ENCODE data around the gene C1orf56. TPM values are rescaled to one million over a fixed set of nuclear protein-coding genes. Genes with fewer than 3 reads are reported as not detected.

Gene C1orf56
- total RNA-seq, 1 donor, result 5.4 TPM

DNA sequence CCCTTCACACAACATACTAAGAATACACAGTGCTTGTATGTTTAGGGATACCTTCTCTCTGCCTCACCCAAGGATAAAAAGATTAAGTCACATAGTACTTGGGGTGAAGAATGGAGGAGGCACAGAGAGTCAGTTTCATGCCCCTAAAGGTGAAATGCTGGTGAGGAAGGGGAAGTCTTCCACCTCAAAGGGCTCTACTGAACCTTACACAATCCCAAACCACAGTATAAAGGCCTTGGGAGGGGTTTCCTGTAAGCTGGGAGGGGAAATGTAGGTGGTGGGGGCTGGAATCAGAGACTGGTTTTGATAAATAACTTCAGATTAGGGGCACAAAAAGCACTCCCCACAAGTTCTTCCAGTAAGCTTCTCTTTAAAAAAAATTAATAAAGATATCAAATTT is 44.4 kb upstream of the C1orf56 start:
- Histone ChIP-seq H3K4me1 (ENCODE audit: insufficient read depth, low read length) (peaks cover 44% of the 10 kb centered on the region), H3K9me3 (ENCODE audit: low read depth, low read length) (no peaks in the 10 kb centered on the region), H3K27me3 (ENCODE audit: insufficient read depth, low read length) (no peaks in the 10 kb centered on the region), H4K20me1 (ENCODE audit: insufficient read depth, low read length) (no peaks in the 10 kb centered on the region), H3K4me2 (ENCODE audit: insufficient read depth, low read length) (no peak overlapping the region), H2AFZ (ENCODE audit: low read length) (no peak overlapping the region), H3K79me2 (ENCODE audit: insufficient read depth, low read length) (peaks cover 16% of the 10 kb centered on the region), H3K4me3 (ENCODE audit: insufficient read depth, low read length) (no peak overlapping the region), H3K27ac (ENCODE audit: low read depth, low read length) (no peak overlapping the region), H3K36me3 (ENCODE audit: insufficient read depth, low read length) (no peaks in the 10 kb centered on the region)
- DNase-seq (ENCODE audit: insufficient read length, low spot score, missing footprints), result no peak
- TF ChIP-seq CTCF (IDR thresholded peaks at IDR 0.05; ENCODE audit: extremely low read depth, low read depth, low read length), result no peak

DNA sequence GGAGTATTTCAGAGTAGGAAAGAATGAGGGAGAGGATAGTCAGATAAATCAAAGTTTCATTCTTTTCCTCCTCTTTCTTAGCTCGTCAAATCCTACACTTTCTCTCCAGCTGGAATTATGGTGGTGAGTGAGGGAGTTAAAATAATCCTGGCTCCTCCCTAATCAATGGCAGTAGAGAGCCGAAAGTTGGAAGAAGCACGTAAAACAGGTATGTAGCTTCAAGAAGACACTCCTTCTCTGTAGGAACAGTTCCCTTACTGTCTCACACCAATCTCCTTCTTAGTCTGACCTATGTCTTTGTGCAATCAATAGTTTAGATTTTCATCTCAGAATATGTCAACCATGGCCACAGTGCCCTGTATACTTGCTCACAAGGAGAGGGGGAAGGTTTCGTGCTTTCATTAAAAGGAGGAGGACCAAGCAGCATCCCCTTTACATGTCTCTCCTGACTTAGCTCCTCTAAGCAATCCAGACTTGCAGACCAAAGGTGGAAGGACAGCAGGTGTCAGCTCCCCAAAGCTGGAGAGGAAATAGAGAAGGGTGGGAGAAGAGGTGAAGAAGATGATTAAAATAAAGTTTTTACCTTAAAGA is 41.7 kb upstream of the C1orf56 start:
- Histone ChIP-seq H3K4me2 (ENCODE audit: insufficient read depth, low read length) (peak overlapping the region; percentile 94), H3K4me3 (ENCODE audit: insufficient read depth, low read length) (peak overlapping the region; percentile 78), H2AFZ (ENCODE audit: low read length) (peak overlapping the region; percentile 87), H3K4me1 (ENCODE audit: insufficient read depth, low read length) (peaks cover 39% of the 10 kb centered on the region), H3K27ac (ENCODE audit: low read depth, low read length) (peak overlapping the region; percentile 91), H3K27me3 (ENCODE audit: insufficient read depth, low read length) (no peaks in the 10 kb centered on the region), H3K79me2 (ENCODE audit: insufficient read depth, low read length) (peaks cover 30% of the 10 kb centered on the region), H3K36me3 (ENCODE audit: insufficient read depth, low read length) (no peaks in the 10 kb centered on the region), H4K20me1 (ENCODE audit: insufficient read depth, low read length) (no peaks in the 10 kb centered on the region), H3K9me3 (ENCODE audit: low read depth, low read length) (no peaks in the 10 kb centered on the region)
- no peak for DNase-seq (ENCODE audit: insufficient read length, low spot score, missing footprints)
- TF ChIP-seq CTCF (IDR thresholded peaks at IDR 0.05; ENCODE audit: extremely low read depth, low read depth, low read length), result no peak

DNA sequence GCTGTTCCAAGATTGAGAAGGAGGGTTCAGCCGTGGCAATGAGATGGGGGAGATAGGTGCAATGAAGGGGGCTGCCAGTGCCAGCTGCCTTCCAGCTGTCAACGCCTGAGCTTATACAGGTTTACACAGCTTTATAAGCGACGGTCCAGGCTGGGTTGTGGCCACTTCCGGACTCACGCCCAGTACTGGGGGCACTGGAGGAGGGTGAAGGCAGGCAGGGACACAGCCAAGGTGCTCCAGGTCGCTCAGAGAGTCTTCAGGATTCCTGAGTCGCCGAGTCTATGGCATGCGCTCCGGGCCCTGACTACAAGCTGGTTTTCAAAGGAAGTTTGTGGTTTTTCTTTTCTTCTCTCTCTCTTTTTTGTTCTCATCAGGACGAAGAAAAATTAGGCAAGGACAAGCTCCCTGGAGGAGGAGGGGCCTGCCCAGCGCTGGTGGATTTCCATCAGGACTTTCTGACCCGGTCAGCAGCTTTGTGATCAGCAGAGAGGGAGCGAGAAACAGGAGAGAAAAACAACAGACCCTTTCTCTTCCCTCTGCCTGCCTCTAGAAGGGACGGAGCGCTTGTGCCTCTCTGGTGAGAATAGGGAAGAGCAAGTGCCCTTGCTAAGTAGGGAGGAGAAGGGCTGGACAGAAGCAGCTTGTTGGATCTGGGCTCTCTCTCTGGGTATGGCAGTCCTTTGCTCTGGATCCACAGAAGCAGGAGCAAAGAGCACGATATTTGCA is 41.1 kb upstream of the C1orf56 start, which contains the start of gene MINDY1:
MINDY1 (minus strand) TSS at position 576 of the 726 bp plus-strand sequence. CDS start 4,285 bp downstream, outside the sequence.
- H3K4me1 ChIP-seq (ENCODE audit: insufficient read depth, low read length), result peaks cover 39% of the 10 kb centered on the region

More for the DNA sequence above, 41.1 kb upstream of the C1orf56 start, which contains the start of gene MINDY1:
- peak within 1 kb of the TSS; percentile 91 for H3K27ac ChIP-seq (ENCODE audit: low read depth, low read length)
- peak; percentile 95 for DNase-seq (ENCODE audit: insufficient read length, low spot score, missing footprints)
- H2AFZ ChIP-seq (ENCODE audit: low read length), result peak within 1 kb of the TSS; percentile 87
- H3K4me3 ChIP-seq (ENCODE audit: insufficient read depth, low read length), result peak within 1 kb of the TSS; percentile 99
- H3K27me3 ChIP-seq (ENCODE audit: insufficient read depth, low read length), result no peaks in the 10 kb centered on the region
- H3K9me3 ChIP-seq (ENCODE audit: low read depth, low read length), result no peaks in the 10 kb centered on the region
- no peaks in the 10 kb centered on the region for H4K20me1 ChIP-seq (ENCODE audit: insufficient read depth, low read length)
- peak; percentile 57 for TF ChIP-seq CTCF (IDR thresholded peaks at IDR 0.05; ENCODE audit: extremely low read depth, low read depth, low read length)
- H3K36me3 ChIP-seq (ENCODE audit: insufficient read depth, low read length), result no peaks in the 10 kb centered on the region
- peaks cover 30% of the 10 kb centered on the region for H3K79me2 ChIP-seq (ENCODE audit: insufficient read depth, low read length)
- peak within 1 kb of the TSS; percentile 94 for H3K4me2 ChIP-seq (ENCODE audit: insufficient read depth, low read length)

Measured in osteoblast (primary cell).